ENCODE data around the gene VWF. TPM values are rescaled to one million over a fixed set of nuclear protein-coding genes. Genes with fewer than 3 reads are reported as not detected.

VWF gene
- total RNA-seq, 1 experiment from 2014 or later = 0.41 TPM

GRCh38 chr12:6140651-6141447 is 16.4 kb upstream of the VWF start:
- intact Hi-C loops (cut with micrococcal nuclease; ENCODE audit: unreplicated experiment) = no loop called here
- no peaks in the 10 kb centered on the region for H3K4me1 ChIP-seq
- peaks cover 11% of the 10 kb centered on the region; the same call in 1 of the 2 replicates for H3K9me3 ChIP-seq
- H3K36me3 Mint-ChIP-seq (ENCODE audit: insufficient read depth, unreplicated experiment) = no peaks in the 10 kb centered on the region
- H3K4me1 Mint-ChIP-seq (ENCODE audit: low read depth, unreplicated experiment) = no peaks in the 10 kb centered on the region
- H3K27me3 Mint-ChIP-seq (ENCODE audit: insufficient read depth, unreplicated experiment) = no peaks in the 10 kb centered on the region
- ChIA-PET CTCF (interaction anchor here (0.6 to 0.8 kb wide), 2 partner anchors 143 to 146 kb away, joined by 5 read pairs; no protein-coding TSS in a partner anchor), POLR2A (no interaction called here)
- H3K4me3 Mint-ChIP-seq (ENCODE audit: unreplicated experiment) = no peak overlapping the region
- no peak overlapping the region for H3K27ac Mint-ChIP-seq (ENCODE audit: unreplicated experiment)
- no peak overlapping the region for H3K4me3 ChIP-seq (ENCODE audit: low read depth, low read length)
- H3K9me3 Mint-ChIP-seq (ENCODE audit: unreplicated experiment) = peaks cover 22% of the 10 kb centered on the region
- H3K27me3 ChIP-seq (replicated peaks; ENCODE audit: control insufficient read depth, insufficient read depth, low read length) = no peaks in the 10 kb centered on the region
- no peak for TF ChIP-seq CTCF (IDR thresholded peaks at IDR 0.05; ENCODE audit: insufficient read depth in 1 of 2, low read depth in 1 of 2, low read length in 1 of 2, severe bottlenecking in 1 of 2, unreplicated experiment in 1 of 2)
- BruUV-seq (replicated peaks) = no TSS peak
- no peaks in the 10 kb centered on the region for H3K36me3 ChIP-seq (ENCODE audit: control insufficient read depth, insufficient read depth, low read length)
- no peak for DNase-seq

GRCh38 chr12:6135071-6135470 is 10.6 kb upstream of the VWF start:
- BruUV-seq (replicated peaks) = no TSS peak
- Mint-ChIP-seq H3K27me3 (ENCODE audit: insufficient read depth, unreplicated experiment) (no peaks in the 10 kb centered on the region), H3K4me3 (ENCODE audit: unreplicated experiment) (no peak overlapping the region), H3K36me3 (ENCODE audit: insufficient read depth, unreplicated experiment) (no peaks in the 10 kb centered on the region), H3K4me1 (ENCODE audit: low read depth, unreplicated experiment) (no peaks in the 10 kb centered on the region), H3K9me3 (ENCODE audit: unreplicated experiment) (peaks cover 13% of the 10 kb centered on the region), H3K27ac (ENCODE audit: unreplicated experiment) (no peak overlapping the region)
- H3K9me3 ChIP-seq = peaks cover 9% of the 10 kb centered on the region; the same call in 1 of the 2 replicates
- no peak for TF ChIP-seq CTCF (IDR thresholded peaks at IDR 0.05; ENCODE audit: insufficient read depth in 1 of 2, low read depth in 1 of 2, low read length in 1 of 2, severe bottlenecking in 1 of 2, unreplicated experiment in 1 of 2)
- DNase-seq = no peak
- H3K36me3 ChIP-seq (ENCODE audit: control insufficient read depth, insufficient read depth, low read length) = no peaks in the 10 kb centered on the region
- H3K4me3 ChIP-seq (ENCODE audit: low read depth, low read length) = no peak overlapping the region
- no peaks in the 10 kb centered on the region for H3K4me1 ChIP-seq
- ChIA-PET CTCF (no interaction called here), POLR2A (no interaction called here)
- intact Hi-C loops (cut with micrococcal nuclease; ENCODE audit: unreplicated experiment) = no loop called here
- no peaks in the 10 kb centered on the region for H3K27me3 ChIP-seq (replicated peaks; ENCODE audit: control insufficient read depth, insufficient read depth, low read length)

GRCh38 chr12:6133642-6134041 is 9.2 kb upstream of the VWF start:
- Histone ChIP-seq H3K27me3 (replicated peaks; ENCODE audit: control insufficient read depth, insufficient read depth, low read length) (no peaks in the 10 kb centered on the region), H3K4me3 (ENCODE audit: low read depth, low read length) (no peak overlapping the region), H3K36me3 (ENCODE audit: control insufficient read depth, insufficient read depth, low read length) (no peaks in the 10 kb centered on the region), H3K9me3 (peaks cover 9% of the 10 kb centered on the region; the same call in 1 of the 2 replicates), H3K4me1 (no peaks in the 10 kb centered on the region)
- DNase-seq = no peak
- POLR2A ChIA-PET = no interaction called here
- Mint-ChIP-seq H3K9me3 (ENCODE audit: unreplicated experiment) (peaks cover 13% of the 10 kb centered on the region), H3K4me1 (ENCODE audit: low read depth, unreplicated experiment) (no peaks in the 10 kb centered on the region), H3K27ac (ENCODE audit: unreplicated experiment) (no peak overlapping the region), H3K4me3 (ENCODE audit: unreplicated experiment) (no peak overlapping the region), H3K27me3 (ENCODE audit: insufficient read depth, unreplicated experiment) (no peaks in the 10 kb centered on the region), H3K36me3 (ENCODE audit: insufficient read depth, unreplicated experiment) (no peaks in the 10 kb centered on the region)
- no TSS peak for BruUV-seq (replicated peaks)
- intact Hi-C loops (cut with micrococcal nuclease; ENCODE audit: unreplicated experiment) = no loop called here
- CTCF ChIA-PET = no interaction called here
- no peak for TF ChIP-seq CTCF (IDR thresholded peaks at IDR 0.05; ENCODE audit: insufficient read depth in 1 of 2, low read depth in 1 of 2, low read length in 1 of 2, severe bottlenecking in 1 of 2, unreplicated experiment in 1 of 2)

Data from Caco-2 (cell line).